RWPE1 (cell line): ENCODE measurements around the gene USP10.

ENCODE experiments used
- CTCF ChIA-PET: fragments of 350-600 bp; sonication (Branson Sonifier 250); formaldehyde crosslinking; extraction: SDS; loops from one replicate; lab custom pipeline; 2021; lab: Yijun Ruan, JAX
- POLR2A ChIA-PET: fragments of 400-600 bp; formaldehyde crosslinking; extraction: SDS; loops from one replicate; lab custom pipeline; 2020; ENCODE audit warnings: antibody characterized with exemption; ENCODE audit not compliant: low non-redundant PET; lab: Yijun Ruan, JAX
- DNase-seq: peaks from one replicate; pipeline ENCODE4 v3.0.0; 2012; ENCODE audit warnings: low spot score
- H3K27ac ChIP-seq: fragments of 450-650 bp; 2 replicates; pipeline ENCODE4 v1.5.1; 2017
- TF ChIP-seq, protein P1 (sequence below): fragments of 450-650 bp; conservative IDR thresholded peaks from 2 replicates; pipeline ENCODE4 v1.5.1; 2017; ENCODE audit warnings: low read depth, mild to moderate bottlenecking

Gene USP10

DNA sequence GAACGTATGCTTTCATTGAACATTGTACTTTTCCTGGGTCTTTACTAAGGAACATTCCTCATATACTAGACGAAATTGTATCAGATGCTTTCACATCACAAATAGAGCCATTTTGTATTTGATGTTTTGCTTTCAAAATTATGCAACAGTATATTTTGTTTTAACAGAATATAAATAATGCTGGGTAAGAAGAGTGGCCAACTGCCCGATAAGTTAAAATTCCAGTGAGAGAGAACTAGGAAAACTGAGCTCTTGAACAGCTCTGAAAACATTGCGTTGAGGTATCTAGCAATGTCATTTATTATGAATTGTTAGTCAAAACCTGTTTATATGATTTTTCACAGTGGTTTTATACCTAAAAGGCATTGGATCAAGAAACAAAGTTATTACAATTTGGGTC, 50.8 kb downstream of the USP10 start:
- no peak for DNase-seq
- POLR2A ChIA-PET: no interaction called here
- CTCF ChIA-PET: interaction anchor here (1.2 to 2.7 kb wide), 2 partner anchors 12 to 220 kb away, joined by 5 to 16 read pairs; no protein-coding TSS in a partner anchor
- H3K27ac ChIP-seq: no peak overlapping the region
- TF ChIP-seq, protein P1, sequence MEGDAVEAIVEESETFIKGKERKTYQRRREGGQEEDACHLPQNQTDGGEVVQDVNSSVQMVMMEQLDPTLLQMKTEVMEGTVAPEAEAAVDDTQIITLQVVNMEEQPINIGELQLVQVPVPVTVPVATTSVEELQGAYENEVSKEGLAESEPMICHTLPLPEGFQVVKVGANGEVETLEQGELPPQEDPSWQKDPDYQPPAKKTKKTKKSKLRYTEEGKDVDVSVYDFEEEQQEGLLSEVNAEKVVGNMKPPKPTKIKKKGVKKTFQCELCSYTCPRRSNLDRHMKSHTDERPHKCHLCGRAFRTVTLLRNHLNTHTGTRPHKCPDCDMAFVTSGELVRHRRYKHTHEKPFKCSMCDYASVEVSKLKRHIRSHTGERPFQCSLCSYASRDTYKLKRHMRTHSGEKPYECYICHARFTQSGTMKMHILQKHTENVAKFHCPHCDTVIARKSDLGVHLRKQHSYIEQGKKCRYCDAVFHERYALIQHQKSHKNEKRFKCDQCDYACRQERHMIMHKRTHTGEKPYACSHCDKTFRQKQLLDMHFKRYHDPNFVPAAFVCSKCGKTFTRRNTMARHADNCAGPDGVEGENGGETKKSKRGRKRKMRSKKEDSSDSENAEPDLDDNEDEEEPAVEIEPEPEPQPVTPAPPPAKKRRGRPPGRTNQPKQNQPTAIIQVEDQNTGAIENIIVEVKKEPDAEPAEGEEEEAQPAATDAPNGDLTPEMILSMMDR: no peak

DNA sequence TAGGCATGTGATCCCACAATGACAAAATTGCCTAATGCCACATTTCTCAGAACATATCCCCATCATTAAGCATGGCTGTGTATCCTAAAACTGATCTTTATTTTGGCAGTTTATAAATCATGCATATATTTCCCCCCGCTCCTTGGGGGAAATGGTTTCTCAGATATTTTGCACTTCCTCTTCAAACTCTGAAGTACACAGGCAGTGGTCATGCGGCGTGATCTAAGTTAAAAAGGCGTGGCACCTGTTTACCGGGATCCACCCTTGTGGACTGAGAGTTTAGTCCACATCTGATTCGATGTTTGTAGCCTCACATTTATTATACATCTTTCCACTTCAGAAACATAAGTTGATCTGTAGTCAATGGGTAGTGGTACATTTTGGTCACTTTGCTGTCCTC, 51.4 kb downstream of the USP10 start:
- CTCF ChIA-PET: no interaction called here
- TF ChIP-seq, protein P1: no peak
- POLR2A ChIA-PET: no interaction called here
- no peak for DNase-seq
- H3K27ac ChIP-seq: no peak overlapping the region

DNA sequence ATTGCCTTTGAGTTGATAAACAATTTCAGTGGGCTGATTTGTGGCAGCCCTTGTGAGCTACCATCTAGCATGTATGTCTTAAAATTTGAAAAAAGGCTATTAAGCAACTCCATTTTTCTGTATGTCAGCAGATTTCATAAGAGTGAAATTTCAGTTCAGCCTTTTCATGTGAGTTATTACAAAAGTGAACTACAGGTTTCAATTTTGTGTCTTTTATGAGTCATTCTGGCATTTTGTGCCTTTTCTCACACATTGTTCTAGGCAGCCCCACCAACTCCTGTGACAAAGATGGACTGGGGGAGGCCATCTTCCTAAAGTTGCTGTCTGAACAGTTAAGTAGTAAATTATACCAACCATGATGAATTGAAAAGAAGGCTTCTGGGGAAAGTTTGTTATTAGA, 52.1 kb downstream of the USP10 start:
- DNase-seq: no peak
- H3K27ac ChIP-seq: no peak overlapping the region
- ChIA-PET POLR2A (no interaction called here), CTCF (interaction anchor here (1.3 kb wide), 1 partner anchor 13 kb away, joined by 5 read pairs; no protein-coding TSS in a partner anchor)
- TF ChIP-seq, protein P1: no peak

DNA sequence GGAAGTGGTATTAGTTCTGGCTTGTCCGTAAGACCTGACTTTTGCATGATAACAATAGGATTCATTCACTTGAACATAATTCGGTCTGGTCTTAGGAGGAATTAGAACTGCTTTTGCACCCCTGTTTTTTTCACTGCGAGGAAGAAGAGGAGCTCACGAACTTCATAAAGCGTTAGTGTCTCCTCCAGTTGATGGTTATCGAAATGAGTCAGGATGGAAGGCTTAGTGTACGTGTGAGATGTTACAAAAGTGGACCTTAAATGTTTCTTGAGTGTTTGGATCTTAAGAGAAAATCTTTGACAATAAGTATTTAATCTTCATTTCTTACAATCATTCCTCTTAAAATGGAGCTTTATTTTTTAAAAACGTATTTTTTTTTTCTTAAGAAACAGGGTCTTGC, 52.8 kb downstream of the USP10 start:
- H3K27ac ChIP-seq: no peak overlapping the region
- ChIA-PET POLR2A (no interaction called here), CTCF (interaction anchor here (0.6 to 3.6 kb wide), 5 partner anchors 12 to 334 kb away, joined by 3 to 30 read pairs (median 6); no protein-coding TSS in a partner anchor)
- TF ChIP-seq, protein P1: no peak
- DNase-seq: no peak

DNA sequence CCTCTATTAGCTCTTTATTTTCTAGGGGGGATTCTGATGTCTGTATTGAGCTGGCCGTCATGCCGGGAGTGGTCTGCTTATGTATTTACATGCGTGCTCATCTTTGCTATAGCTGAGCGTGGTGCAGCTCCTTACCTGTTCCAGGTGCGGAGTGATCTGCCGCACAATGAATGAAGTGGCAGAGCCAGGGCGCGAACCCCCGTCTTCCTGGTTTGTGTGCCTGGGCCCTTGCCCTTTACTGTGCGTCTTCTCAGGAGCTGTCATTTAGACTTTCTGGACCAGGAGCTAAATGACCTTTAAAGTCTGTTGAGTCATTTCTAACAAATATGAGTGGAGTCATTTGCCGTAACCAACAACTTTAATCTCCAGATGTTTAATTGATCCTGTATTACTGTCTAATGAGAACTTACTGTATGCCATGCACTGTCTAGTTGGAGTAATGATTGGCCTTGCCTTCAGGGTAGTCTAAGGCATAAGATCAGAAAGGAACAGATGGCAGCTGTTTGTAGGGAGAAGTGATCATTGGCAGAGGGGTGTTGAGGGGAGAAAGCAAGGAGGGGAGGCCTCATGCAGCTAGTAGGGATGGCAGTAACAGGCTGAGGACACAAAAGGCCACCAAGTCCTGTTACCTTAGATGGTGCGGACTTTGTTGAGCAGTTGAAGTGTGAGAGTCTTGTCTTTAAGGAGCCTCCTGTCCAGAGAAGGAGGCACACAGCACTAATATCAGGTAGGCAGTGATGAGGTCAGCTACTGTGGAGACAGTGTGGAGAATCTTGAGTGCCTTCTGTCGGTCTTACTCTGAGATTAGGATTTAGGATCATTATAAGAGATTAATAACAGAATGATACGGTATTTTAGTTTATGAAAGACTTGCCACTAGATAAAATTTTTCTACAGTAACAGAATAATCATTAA, 53.9 kb downstream of the USP10 start:
- TF ChIP-seq, protein P1: no peak
- POLR2A ChIA-PET: no interaction called here
- CTCF ChIA-PET: interaction anchor here (0.6 to 3.6 kb wide), 10 partner anchors 13 to 1822 kb away, joined by 3 to 30 read pairs (median 6); no protein-coding TSS in a partner anchor
- H3K27ac ChIP-seq: no peak overlapping the region
- DNase-seq: no peak

DNA sequence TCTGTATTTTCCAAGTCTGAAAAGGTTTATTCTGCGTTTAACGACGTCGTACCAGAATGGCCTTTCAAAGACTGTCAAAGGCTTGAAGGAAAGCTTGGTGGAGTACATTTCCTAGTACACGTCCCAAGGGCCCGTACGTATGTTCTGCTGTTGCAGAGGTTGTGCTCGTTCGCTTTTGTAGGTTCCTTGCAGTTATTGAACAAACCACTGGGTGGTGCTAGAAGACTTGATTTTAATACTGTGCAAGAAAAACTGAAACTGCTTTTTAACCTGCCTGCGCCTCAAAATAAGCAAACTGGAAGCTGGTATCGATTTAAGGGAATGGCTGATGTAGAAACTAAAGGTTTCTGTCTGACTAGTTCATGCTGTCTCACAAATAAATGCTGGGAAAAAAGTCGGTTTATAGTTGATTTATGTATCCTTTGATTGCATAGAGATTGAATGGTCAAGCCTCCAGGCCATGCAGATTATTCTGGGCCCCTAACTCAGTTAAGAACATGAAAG, 54.6 kb downstream of the USP10 start:
- POLR2A ChIA-PET: no interaction called here
- CTCF ChIA-PET: interaction anchor here (0.6 to 3.6 kb wide), 15 partner anchors 13 to 780 kb away, joined by 3 to 30 read pairs (median 5); no protein-coding TSS in a partner anchor
- peak; percentile 70 for DNase-seq
- TF ChIP-seq, protein P1: peak; percentile 83
- peak overlapping the region; percentile 59 for H3K27ac ChIP-seq
